NCI-H2107 (cell line): Measurements from ENCODE around the gene VSIG1.

Experiments used
- DNase-seq: peaks from one replicate; lab custom pipeline; 2025; lab: John Stamatoyannopoulos, UW

Gene VSIG1

GRCh38 chrX:108064613-108065012 is 19.7 kb downstream of the VSIG1 start:
- DNase-seq: no peak

- no peak for DNase-seq
Measured at GRCh38 chrX:108068121-108068520, 23.3 kb downstream of the VSIG1 start.

- DNase-seq: no peak
Measured at GRCh38 chrX:108070891-108071290, 26.0 kb downstream of the VSIG1 start.

GRCh38 chrX:108071578-108071977 is 26.7 kb downstream of the VSIG1 start:
- DNase-seq: no peak

GRCh38 chrX:108072746-108073145 is 27.9 kb downstream of the VSIG1 start:
- DNase-seq: no peak

- no peak for DNase-seq
Measured at GRCh38 chrX:108081110-108081509, 36.2 kb downstream of the VSIG1 start.

GRCh38 chrX:108087792-108088191 is 42.9 kb downstream of the VSIG1 start:
- no peak for DNase-seq

GRCh38 chrX:108088511-108088910 is 43.6 kb downstream of the VSIG1 start:
- DNase-seq: no peak

GRCh38 chrX:108090491-108091263 is 45.8 kb downstream of the VSIG1 start:
- no peak for DNase-seq

- peak; percentile 97 for DNase-seq
Measured at GRCh38 chrX:108091264-108091877, 46.5 kb downstream of the VSIG1 start, which contains the start of the genes ATG4A and PSMD10. Gene ATG4A, plus strand, starts transcription at chrX:108091778. Its CDS starts 49 bp downstream, at chrX:108091827. Gene PSMD10, minus strand, starts transcription at chrX:108091542. Its CDS starts 22 bp downstream, at chrX:108091520.

GRCh38 chrX:108091878-108092291 is 47.0 kb downstream of the VSIG1 start:
- no peak for DNase-seq

- no peak for DNase-seq
Measured at GRCh38 chrX:108097380-108097779, 52.5 kb downstream of the VSIG1 start.

- no peak for DNase-seq
Measured at GRCh38 chrX:108105473-108105872, 60.6 kb downstream of the VSIG1 start.

GRCh38 chrX:108114541-108114940 is 69.7 kb downstream of the VSIG1 start:
- DNase-seq: no peak

GRCh38 chrX:108117988-108118387 is 73.1 kb downstream of the VSIG1 start:
- DNase-seq: peak; percentile 20

- no peak for DNase-seq
Measured at GRCh38 chrX:108121291-108121690, 76.4 kb downstream of the VSIG1 start.

GRCh38 chrX:108122748-108123147 is 77.9 kb downstream of the VSIG1 start:
- no peak for DNase-seq

- no peak for DNase-seq
Measured at GRCh38 chrX:108123591-108124366, 78.9 kb downstream of the VSIG1 start.

- DNase-seq: no peak
Measured at GRCh38 chrX:108126661-108127060, 81.8 kb downstream of the VSIG1 start.

- DNase-seq: no peak
Measured at GRCh38 chrX:108127152-108127551, 82.3 kb downstream of the VSIG1 start.
